ENCODE measurements around the gene POPDC2.

Gene POPDC2

DNA sequence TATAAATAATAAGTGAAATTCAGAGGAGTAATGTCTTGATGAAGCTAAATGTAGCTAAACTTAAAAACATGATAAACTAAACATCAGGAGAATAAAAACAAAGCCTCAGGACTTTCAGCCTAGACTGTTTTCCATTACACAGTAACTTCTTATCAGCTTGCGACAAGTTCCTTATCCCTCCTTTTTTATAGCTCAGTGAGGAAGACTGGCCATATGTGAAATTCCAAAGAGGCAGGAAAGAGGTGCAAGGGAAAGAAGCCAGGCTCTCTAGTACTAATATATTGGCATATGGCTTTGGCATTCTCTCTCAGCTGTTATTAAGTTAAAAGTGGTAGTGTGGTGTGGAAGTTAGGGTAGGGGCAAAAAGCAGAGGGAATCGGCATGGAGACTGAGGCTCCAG, 12.4 kb upstream of the POPDC2 start:
- no peak for DNase-seq (ENCODE audit: low read depth in 2 of 3, low spot score in 1 of 3)

DNA sequence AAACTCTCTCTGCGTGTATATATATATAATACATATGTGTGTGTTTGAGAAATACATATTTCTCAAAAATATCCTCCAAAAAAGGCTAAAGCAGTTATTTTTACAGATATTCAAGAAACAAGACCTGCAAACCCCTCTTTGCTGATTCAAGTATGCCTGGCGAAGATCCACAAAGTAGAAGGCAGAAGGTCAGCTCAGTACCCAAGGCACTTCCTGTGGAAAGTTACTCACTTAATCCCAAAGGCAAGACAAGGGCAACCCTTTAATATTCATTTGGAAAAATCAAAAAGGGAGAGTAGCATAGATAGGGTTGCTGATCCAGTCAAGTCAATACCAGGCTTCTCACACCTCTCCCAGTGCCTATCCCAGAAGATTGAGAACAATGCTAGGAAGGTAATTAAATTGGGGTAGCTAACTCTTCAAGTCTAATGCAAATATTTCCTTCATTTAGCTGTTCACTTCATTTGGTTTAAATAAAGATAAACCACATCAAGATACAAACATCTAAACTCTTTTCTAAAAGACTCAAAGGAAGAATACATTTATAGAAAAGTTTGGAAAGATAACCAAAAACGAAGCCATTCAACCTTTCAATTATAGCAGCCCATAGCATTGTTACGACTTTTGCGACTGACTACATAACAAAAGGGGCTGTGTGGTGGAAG, 9.6 kb upstream of the POPDC2 start:
- DNase-seq (ENCODE audit: low read depth in 2 of 3, low spot score in 1 of 3): no peak

DNA sequence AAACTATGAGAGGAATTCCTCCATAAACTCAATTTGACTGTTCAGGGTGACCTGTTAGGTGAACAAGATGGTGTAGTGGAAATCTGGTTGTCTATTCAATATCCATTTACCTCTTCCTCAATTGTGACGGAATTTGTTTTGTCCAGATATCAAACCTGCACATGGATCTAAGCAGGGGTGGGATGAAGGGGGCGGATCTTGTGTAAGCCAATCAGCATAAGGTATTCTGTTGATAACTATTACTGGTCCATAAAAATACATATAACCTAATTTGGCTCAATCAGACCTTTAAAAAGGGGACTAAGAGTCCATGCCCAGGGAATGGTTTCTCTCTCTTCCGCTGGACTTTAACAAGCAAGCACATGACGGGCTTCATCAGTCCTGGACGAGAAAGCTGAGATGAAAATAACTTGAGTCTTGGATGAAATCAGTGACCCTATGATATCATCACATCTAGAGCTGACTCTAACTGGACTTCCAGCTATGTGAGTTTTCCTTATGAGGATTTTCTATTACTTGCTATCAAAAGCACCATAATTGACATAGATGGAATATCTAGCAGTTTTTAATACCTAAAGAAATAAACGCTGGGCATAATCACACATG, 5.7 kb upstream of the POPDC2 start:
- DNase-seq (ENCODE audit: low read depth in 2 of 3, low spot score in 1 of 3): no peak

DNA sequence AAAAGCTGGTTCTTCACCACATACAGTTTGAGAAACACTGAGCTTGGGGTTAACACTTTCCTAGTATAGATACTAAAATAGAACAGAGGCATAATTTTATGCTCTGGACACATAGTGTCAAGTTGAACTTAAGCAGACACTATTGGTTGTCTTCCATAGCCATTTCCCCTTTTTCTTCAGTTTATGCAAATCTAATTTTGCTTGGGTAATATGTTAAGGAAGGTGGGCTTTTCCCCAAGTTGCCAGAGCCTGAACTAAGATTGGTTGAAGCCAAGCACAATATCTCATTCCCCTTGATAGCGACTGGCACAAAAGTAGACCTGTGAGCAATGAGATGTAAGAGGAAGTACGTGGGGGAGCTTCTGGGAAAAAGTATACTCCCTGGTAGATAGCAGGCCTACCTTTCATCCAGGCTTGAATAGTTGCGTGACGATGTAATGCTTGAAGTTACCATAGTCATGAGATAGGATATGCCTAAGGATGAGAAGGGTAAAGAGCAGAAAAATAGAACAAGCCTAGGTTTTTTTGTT, 4.5 kb upstream of the POPDC2 start:
- no peak for DNase-seq (ENCODE audit: low read depth in 2 of 3, low spot score in 1 of 3)

DNA sequence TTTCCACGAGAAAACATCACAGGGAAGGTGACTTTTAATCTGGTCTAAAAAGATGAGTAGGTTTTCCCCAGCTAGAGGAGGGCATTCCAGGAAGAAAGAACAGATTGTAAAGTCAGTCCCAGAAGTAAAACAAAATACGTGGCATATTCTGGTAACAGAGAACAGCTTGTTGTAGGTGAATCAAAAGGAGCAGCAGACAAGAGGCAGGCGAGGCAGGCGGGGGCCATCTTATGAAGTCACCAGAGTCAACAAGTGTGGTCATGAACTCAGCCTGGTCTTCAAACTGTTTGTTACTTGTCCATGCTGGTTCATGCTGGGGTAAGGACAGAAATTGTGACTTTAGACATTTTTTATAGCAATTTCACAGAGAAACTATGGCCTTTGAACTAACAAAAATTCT, 4.0 kb upstream of the POPDC2 start:
- DNase-seq (ENCODE audit: low read depth in 2 of 3, low spot score in 1 of 3): no peak

DNA sequence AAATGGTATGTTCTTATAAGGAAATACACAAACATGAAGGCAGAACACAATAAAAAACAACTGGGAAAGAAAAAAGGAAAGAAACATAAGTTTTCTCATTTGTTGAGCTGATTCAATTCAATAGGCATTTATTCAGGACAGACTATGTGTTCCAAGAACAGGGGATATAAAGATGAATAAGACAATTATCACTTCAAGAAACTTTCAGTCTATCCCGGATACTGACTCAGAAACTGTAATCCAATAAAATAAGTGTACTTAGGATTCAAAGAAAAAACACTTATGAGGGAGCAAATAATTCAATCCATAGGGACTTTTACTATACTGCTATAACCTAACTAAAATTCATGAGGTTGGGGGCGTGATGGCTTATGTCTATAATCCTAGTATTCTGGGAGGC, 3.5 kb upstream of the POPDC2 start:
- DNase-seq (ENCODE audit: low read depth in 2 of 3, low spot score in 1 of 3): no peak

DNA sequence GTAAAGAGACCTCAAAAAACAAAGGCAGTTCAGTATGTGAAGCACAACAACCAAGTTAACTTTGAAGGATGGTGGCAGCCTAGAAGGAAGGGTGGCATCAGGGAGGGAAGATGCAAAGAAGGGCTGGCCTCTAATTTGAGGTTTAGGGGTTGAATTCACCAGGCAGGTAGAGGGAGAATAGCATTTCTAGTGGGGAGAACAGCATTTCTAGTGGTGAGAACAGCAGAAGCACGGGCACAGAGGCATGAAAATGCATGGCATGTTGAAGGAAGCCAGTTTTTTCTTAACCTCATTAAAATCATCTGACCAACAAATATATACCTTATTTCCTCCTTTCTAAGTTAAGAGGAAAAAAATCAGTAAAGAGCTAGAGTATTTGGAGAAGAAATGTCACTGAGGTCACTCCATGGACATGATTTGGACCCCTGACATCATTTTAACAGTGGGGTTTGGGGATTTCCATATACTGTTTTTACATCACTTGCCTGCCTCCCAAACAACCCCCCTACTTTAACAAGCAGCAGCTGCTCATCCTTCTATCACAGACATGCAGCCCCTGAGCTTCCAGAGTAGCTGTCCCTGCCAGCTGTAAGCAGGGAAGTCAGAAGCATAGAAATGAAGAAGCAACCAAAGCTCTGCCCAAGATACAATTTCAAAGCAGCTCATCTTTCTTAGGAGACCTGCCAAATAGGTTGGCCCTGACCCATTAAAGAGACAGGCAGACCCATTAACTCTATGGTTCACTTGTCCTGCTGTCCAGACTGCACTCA, 2.4 kb upstream of the POPDC2 start:
- no peak for DNase-seq (ENCODE audit: low read depth in 2 of 3, low spot score in 1 of 3)

DNA sequence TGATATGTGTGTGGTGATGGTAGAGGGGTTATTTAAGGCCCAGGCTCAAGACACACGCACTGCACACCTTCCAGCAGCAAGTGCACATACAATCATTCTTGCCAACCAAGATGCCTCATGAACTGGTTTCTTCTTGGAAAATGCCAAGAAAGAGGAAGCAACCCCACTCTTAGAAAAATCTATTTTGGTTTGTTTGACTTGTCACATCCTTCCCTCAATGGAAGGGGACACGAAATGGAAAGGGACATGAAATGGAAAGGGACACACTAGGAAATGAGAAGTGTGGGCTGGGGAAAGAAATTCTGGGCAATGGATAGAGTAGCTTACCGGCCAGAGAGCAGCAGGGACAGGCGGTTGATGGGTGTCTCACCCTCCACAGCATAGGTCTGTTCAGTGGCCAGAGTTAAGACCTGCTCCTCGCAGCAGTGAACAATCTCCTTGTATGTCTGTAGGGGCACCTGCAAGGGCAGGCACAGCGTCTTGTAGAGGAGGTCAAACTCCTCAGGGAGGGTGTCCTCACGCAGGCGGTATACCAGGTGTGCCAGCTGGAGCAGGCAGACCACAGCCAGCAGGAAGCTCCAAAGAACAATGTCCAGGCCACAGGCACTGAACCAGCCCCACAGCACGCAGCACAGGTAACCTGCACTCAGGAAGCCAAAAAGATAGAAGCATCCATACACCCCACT, 640 bp downstream of the POPDC2 start:
- DNase-seq (ENCODE audit: low read depth in 2 of 3, low spot score in 1 of 3): no peak

DNA sequence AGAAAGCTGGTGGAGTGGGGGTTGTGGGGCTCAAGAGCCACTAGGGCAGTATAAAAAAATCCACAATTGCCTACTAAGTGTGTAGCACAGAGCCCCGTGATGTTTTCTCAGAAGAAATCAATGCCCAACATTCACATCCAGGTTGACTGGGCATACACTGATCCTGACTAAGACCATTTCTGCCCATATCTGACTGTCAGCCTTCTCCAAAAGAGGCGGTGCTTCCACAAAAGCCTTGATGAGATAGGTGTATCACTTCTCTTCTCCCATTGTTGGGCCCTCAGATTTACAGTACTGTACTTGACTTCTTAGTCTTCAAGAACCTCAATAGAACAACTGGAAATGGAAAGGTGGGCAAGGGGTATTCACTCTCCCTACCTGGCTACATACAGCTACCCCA, 1.4 kb downstream of the POPDC2 start:
- DNase-seq (ENCODE audit: low read depth in 2 of 3, low spot score in 1 of 3): no peak

DNA sequence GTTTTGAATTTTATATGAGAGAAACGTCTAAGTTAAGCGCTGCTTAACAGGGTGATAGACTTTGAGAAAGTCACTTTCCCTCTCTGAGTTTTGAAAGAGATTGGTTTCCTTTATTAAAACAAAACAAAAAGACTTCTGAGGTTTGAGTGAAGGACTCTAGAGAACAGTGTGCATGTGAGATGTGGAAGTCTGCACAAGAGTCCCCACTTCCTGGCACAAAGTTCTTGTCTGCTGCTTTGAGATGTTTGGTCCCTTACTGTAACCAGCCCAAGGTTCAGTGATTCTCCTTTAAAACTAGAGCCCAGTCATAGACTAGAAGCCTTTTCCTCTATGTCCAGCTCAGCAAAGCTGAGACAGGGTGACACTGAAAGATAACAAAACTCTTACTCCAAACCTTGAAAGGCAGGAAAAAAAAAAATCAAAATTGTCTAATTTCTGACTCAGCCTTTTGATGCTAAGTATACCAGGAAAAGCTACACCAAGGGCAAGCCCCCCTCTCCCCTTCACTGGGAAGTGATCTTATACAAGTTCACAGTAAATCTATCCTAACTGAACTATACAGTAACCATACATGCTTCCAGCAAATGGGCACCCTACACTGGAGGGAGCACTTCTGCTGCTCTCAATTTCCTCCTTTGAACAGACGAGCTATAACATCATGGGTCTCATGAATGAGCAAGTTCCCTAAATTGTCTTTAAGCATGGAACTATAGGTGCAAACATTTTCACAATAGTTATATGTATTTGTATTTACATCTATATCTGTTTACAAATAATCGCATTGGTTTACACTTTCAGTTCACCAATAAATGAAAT, 2.3 kb downstream of the POPDC2 start:
- DNase-seq (ENCODE audit: low read depth in 2 of 3, low spot score in 1 of 3): no peak

DNA sequence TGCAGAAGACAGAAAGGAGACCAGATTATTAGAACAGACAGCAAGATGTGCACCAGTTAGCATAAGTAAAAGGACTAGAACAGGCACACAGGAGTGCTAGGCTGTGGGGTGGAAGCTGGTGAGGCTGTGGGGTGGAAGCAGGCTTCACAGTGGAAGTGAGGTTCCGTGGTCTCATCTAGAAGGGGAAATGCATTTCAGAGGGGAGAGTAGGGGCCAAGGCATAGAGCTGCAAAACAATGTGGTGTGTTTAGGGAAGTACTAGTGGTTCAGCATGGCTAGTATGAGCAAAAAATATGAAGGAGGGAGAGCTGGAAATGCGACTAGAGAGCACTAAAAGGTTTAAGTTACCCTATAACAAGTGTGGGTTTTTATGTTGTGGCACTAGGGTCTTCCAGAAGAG, 6.5 kb downstream of the POPDC2 start:
- no peak for DNase-seq (ENCODE audit: low read depth in 2 of 3, low spot score in 1 of 3)

DNA sequence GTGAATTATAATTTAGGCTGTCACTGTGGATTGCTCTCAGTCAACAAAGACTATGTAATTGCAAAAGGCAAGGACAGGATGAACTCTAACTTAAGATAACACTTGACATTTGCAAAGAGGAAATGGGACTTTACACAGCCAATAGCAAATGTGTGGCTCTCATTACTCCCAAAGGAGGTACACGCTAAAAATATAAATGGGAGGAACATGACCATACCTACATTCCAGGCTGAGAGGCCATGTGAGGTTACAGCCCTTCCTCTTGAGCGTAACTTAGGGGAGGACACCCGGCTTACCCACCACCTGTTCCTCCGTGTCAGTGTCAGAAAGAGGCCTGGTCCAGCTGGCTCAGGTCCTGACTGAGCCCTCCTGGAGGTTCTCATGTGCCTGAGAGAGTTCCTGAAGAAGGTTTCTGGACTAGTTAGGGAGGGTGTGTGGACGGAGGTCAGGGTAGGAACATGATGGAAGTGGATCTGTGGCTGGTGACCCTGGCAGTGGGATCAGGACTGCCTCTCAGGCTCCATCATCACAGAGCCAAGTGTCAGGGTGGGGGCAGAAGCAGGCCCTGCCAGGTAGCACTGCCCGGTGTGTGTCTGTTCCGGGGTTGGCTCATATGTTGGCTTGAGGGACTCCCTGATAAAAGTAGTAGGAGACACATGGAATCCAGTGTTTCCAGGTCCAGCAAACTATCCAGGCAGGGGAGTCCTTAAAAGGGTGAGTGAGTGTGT, 7.9 kb downstream of the POPDC2 start:
- no peak for DNase-seq (ENCODE audit: low read depth in 2 of 3, low spot score in 1 of 3)

DNA sequence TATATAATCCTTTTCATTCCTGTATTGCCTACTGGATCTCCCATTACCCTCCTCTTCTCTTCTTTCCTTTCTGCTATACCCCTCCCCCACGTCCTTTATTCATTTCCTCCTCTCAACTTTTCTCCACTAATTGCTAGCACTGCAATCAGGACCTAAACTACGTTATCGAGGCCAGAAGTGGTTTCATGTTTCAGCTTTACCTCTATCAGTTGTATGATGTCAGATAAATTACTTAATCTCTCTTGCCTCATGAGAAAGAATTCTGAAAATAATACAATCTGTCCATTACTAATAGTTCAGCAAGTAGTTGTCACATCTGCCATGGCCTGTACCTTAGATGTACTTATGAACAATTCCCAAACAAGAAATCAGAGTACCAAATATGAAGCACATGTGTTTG, 10.6 kb downstream of the POPDC2 start:
- no peak for DNase-seq (ENCODE audit: low read depth in 2 of 3, low spot score in 1 of 3)

DNA sequence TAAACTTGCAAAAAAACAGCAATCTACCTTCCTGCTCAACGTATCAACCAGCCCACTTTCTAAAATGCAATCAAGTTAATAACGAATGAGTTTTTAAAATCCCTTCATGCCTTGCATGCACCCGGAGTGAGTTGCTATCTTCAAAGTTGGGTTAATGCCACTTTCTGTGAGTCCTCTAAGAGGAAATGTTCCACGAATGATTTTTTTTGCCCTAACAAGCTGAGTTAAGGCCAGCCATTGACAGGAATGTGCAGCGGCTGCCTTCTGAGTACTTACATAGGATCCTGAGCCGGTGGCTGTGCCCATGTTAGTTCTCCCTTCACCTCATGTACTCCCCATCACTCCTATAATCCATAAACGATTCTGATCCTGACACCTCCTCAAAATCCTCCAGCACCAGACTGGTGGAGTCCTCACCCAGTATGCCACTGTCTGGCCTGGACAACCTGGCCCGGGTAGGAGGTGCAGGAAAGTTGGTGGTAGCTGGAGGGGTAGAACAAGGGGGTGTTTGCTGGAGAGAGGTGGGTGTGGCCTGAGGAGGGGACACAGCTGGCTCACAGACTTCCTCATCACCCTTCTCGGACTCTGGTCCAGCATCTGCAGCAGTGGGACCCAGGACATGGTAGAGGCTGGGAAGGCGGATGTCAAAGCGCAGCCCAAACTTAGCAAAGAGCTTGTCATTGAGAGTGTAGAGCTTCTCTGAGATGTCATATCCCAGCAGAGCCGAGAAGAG, 12.4 kb downstream of the POPDC2 start:
- DNase-seq (ENCODE audit: low read depth in 2 of 3, low spot score in 1 of 3): no peak

DNA sequence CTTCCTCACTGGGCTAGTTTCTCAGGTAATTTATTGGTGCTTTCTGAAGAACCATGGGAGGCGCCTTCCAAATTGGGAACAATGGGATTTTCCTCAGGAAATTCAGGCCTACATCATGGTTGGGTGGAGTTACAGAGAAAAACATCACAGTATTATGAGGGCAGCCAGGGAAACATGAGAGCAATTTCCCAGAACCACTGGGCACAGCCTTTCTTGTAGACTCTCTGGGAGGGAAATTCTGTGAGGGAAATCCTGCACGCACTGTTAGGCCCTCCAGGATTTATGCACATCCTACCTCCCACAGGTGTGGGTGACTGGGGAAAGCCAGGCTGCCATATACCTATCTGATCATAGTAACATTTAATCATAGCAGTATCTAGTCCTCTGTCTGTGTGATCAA, 13.2 kb downstream of the POPDC2 start:
- no peak for DNase-seq (ENCODE audit: low read depth in 2 of 3, low spot score in 1 of 3)

DNA sequence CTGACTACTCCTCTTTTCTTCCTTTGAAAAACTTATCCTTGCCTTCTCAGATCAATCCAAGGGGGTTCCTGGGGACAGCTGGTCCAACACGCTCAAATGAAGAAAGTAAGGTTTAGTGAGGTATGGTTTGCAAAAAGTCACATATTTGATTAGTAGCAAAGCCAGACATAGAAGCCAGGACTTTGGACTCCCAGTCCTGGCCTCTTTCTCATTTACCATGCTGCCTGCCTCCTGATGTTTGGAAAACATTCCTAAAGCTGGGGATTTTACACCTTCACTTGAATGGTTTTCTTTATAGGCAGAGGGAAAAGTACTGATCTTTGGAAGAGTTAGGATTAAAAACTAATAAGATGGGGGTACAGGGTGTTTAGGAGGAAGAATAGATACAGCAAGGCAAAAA, 14.6 kb downstream of the POPDC2 start:
- no peak for DNase-seq (ENCODE audit: low read depth in 2 of 3, low spot score in 1 of 3)

DNA sequence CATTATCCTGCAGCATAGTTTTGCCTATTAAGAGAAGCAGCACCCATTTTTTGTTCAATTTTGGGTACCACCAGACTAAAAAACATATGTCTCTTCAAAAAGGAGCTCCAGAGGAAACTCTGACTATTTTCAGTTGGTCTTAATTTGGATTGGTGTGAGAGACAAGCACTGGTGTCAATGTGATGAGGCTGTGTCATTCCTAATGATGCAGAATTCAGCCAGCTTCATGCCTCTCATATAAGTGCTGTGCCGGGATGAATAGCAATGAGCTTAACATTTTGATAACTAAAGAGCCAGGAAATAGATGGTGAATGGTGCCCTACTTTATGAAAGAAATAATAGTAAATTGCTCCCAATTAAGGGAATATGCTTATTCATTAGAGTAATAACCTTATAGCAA, 15.9 kb downstream of the POPDC2 start:
- no peak for DNase-seq (ENCODE audit: low read depth in 2 of 3, low spot score in 1 of 3)

DNA sequence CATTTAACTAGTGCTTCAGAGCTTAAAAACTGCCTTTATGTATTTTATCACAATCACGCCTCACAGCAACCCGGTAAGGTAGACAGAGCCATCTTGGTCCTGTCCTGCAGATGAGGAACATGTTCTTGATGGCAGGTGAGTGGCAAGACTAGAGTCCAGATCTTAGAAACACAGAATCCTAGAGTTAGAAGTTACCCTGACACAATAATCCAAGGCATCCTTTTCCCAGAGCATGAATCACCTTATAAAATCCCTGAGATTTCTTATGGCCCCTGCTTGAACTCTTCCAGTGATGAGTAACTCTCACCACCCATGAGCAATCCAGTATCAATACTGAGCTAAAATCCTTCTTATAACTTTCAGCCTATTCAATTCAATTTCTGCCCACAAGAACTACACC, 16.9 kb downstream of the POPDC2 start:
- DNase-seq (ENCODE audit: low read depth in 2 of 3, low spot score in 1 of 3): no peak

DNA sequence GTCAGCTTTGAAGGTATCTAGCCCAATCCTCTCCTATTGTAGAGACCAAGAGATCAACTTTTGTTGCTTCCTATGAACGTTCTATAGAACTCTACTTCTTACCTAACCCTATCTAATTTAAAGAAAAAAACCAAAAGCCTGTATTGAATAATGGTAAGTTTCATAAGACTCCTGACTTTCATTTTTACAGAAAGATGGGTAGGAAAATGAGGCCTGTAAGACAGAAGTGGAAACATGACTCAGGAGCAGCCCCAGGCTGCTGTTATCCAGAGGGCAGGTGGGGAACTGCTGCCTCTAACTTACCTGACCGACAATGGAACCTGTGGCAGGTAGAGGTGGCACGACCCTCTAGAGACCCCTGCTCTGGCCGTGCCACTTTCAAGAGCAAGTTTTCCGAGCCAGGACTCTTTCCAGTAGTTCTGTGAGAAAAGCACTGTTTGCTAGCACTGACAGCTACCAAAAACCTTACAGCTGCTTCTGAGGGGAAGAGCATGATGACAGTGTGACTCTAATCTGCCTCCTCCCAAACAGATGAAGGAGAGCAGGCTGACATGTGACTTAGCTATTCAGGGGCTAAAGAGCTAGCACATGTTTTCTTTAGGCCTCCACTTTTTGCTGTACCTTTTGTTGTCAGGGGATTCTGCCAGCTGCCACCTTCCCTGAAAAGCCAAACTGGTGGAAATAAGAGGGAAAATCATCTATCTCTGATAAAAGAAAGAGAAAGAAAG, 17.5 kb downstream of the POPDC2 start:
- no peak for DNase-seq (ENCODE audit: low read depth in 2 of 3, low spot score in 1 of 3)

Data from stimulated activated CD4-positive, alpha-beta T cell treated with anti-CD3 and anti-CD28 coated beads, Interleukin-12 subunit alpha, Interleukin-12 subunit beta, amount 100 ng/mL, for 48 hours (primary cell).